Fibroblast of lung (primary cell): ENCODE data around the gene IL15RA. TPM values are rescaled to one million over a fixed set of nuclear protein-coding genes. Genes with fewer than 3 reads are reported as not detected.
A peak's percentile ranks its signal among the peaks of the same experiment; 100 is the strongest.

ENCODE experiments used
- DNase-seq, 2 donors: peaks; one replicate each; pipeline versions ENCODE4 v3.0.0 to v3.0.0-alpha.2; 2010; ENCODE audit warnings: low read depth in 2 of 2
- H2AFZ ChIP-seq: 2 replicates; pipeline ENCODE4 v1.5.1; 2012; ENCODE audit warnings: low read length, control low read depth, inconsistent platforms
- H3K27ac ChIP-seq: 2 replicates; pipeline ENCODE4 v1.5.1; 2011; ENCODE audit warnings: low read length, control low read depth; ENCODE audit not compliant: insufficient read depth
- H3K27me3 ChIP-seq: 2 replicates; pipeline ENCODE4 v1.5.1; 2011; ENCODE audit warnings: mild to moderate bottlenecking, low read length; ENCODE audit not compliant: control insufficient read depth, insufficient read depth
- H3K36me3 ChIP-seq: 2 replicates; pipeline ENCODE4 v1.5.1; 2011; ENCODE audit warnings: low read length; ENCODE audit not compliant: control insufficient read depth, insufficient read depth
- H3K4me1 ChIP-seq: 2 replicates; pipeline ENCODE4 v1.5.1; 2011; ENCODE audit warnings: low read length; ENCODE audit not compliant: control insufficient read depth, insufficient read depth; ENCODE audit errors: extremely low read depth
- H3K4me2 ChIP-seq: 2 replicates; pipeline ENCODE4 v1.5.1; 2011; ENCODE audit warnings: low read length, control low read depth; ENCODE audit not compliant: insufficient read depth; ENCODE audit errors: extremely low read depth
- H3K4me3 ChIP-seq, 4 experiments: fragments of 200-600 bp in 1 of 4; sonication (generic) in 1 of 4; replicated peaks in 1 of 4; 2 replicates each; pipeline ENCODE4 v1.5.1; 2011 to 2016; ENCODE audit warnings: low read length in 4 of 4, low read depth in 3 of 4, mild to moderate bottlenecking in 3 of 4, control low read depth in 2 of 4, inconsistent platforms in 1 of 4, mixed read lengths in 1 of 4; ENCODE audit not compliant: insufficient read depth in 1 of 4; ENCODE audit errors: control extremely low read depth in 1 of 4
- H3K79me2 ChIP-seq: 2 replicates; pipeline ENCODE4 v1.5.1; 2012; ENCODE audit warnings: mild to moderate bottlenecking, low read length, inconsistent platforms; ENCODE audit not compliant: control insufficient read depth, insufficient read depth
- H3K9ac ChIP-seq: 2 replicates; pipeline ENCODE4 v1.5.1; 2011; ENCODE audit warnings: mild to moderate bottlenecking, low read length, control low read depth; ENCODE audit not compliant: insufficient read depth
- H3K9me3 ChIP-seq: 2 replicates; pipeline ENCODE4 v1.5.1; 2012; ENCODE audit warnings: low read depth, low read length; ENCODE audit not compliant: control insufficient read depth, insufficient read depth
- H4K20me1 ChIP-seq: 2 replicates; pipeline ENCODE4 v1.5.1; 2011; ENCODE audit warnings: low read length; ENCODE audit not compliant: control insufficient read depth, insufficient read depth; ENCODE audit errors: extremely low read depth
- EZH2 ChIP-seq: IDR thresholded peaks from 2 replicates; pipeline ENCODE4 v1.5.1; 2012; ENCODE audit warnings: low read length, control low read depth, mild to moderate bottlenecking; ENCODE audit errors: missing control alignments
- polyA minus RNA-seq: library from RNA; depleted of rRNA, polyadenylated mRNA; stranded (reverse); fragments of >200 nt; gene quantifications from 2 replicates; pipeline ENCODE4 v1.2.3, GENCODE V29; 2011; ENCODE audit warnings: low replicate concordance
- polyA plus RNA-seq, 2 donors: library from polyadenylated mRNA; depleted of rRNA in 1 of 2; stranded (reverse) in 1 of 2; unstranded in 1 of 2; fragments of >200 nt; gene quantifications; 2 replicates each; pipeline ENCODE4 v1.2.1, GENCODE V29; 2011 to 2012; ENCODE audit warnings: missing spikeins in 1 of 2
- total RNA-seq: library from RNA; depleted of rRNA; stranded (reverse); fragments of >200 nt; gene quantifications from 2 replicates; pipeline ENCODE4 v1.2.1, GENCODE V29; 2014
- TF ChIP-seq, protein P1 (sequence below), 2 donors: IDR thresholded peaks in 1 of 2; conservative IDR thresholded peaks in 1 of 2; 1 replicate in 1 of 2; 2 replicates in 1 of 2; pipeline ENCODE4 v1.5.1; 2011 to 2012; ENCODE audit warnings: low read length in 2 of 2, control low read depth in 1 of 2, inconsistent platforms in 1 of 2, low read depth in 1 of 2, mild to moderate bottlenecking in 1 of 2

The IL15RA gene, protein sequence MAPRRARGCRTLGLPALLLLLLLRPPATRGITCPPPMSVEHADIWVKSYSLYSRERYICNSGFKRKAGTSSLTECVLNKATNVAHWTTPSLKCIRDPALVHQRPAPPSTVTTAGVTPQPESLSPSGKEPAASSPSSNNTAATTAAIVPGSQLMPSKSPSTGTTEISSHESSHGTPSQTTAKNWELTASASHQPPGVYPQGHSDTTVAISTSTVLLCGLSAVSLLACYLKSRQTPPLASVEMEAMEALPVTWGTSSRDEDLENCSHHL
- total RNA-seq (9.2 and 13.7 TPM in 2 replicates), polyA plus RNA-seq (5.9 and 8.4 TPM in 2 replicates), polyA minus RNA-seq (8.6 and 12.3 TPM in 2 replicates)
- polyA plus RNA-seq (2012): 7.4 and 10.5 TPM in 2 replicates

DNA sequence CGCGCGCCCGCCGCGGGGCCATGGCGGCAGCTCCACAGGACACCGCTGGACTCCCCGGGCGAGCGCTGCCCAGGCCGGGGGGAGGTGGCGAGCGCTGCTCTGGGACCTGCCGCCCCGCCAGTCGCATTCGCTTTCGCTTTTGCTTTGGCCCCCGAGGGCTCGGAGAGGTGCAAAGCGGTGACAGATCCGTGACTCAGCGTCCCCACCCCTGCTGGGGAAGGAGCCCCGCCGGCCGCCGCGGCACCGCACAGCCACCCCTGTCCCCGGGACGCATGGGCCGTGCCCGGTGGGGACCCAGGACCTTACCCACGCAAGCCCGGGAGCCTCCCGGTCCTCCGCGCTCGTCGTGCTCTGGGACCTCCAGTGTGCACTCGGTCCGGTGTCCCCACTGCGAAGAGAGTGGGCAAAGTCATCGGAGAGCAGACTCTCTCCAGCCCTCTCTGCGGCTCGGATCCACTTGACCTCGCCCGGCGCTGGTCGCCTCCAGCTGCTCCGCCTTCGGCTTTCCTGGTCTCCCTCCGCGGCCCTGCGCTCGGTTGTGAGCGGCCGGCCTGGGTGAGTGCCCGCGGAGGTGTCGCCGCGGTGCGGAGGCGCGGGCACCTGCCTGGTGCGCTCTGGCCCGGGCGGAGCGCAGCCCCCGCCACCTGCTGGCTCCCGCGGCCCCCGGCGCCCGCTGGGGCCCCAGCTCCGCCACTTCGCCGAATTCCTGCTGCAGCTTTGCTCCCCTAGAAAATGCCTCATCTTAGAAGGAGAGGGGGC, at the start of gene IL15RA:
Gene IL15RA (minus strand): TSS at position 73 of the 759 bp plus-strand sequence. CDS start 51 bp downstream, at position 22.
- peak within 1 kb of the TSS; percentile 66 for H3K27ac ChIP-seq
- peak; percentile 68 to 73 for DNase-seq
- no peak for TF ChIP-seq EZH2
- TF ChIP-seq, protein P1, sequence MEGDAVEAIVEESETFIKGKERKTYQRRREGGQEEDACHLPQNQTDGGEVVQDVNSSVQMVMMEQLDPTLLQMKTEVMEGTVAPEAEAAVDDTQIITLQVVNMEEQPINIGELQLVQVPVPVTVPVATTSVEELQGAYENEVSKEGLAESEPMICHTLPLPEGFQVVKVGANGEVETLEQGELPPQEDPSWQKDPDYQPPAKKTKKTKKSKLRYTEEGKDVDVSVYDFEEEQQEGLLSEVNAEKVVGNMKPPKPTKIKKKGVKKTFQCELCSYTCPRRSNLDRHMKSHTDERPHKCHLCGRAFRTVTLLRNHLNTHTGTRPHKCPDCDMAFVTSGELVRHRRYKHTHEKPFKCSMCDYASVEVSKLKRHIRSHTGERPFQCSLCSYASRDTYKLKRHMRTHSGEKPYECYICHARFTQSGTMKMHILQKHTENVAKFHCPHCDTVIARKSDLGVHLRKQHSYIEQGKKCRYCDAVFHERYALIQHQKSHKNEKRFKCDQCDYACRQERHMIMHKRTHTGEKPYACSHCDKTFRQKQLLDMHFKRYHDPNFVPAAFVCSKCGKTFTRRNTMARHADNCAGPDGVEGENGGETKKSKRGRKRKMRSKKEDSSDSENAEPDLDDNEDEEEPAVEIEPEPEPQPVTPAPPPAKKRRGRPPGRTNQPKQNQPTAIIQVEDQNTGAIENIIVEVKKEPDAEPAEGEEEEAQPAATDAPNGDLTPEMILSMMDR (conservative IDR thresholded peaks at IDR 0.05 in 1 of 2, IDR thresholded peaks at IDR 0.05 in 1 of 2; ENCODE audit: low read depth in 1 of 2, low read length in 2 of 2): no peak

DNA sequence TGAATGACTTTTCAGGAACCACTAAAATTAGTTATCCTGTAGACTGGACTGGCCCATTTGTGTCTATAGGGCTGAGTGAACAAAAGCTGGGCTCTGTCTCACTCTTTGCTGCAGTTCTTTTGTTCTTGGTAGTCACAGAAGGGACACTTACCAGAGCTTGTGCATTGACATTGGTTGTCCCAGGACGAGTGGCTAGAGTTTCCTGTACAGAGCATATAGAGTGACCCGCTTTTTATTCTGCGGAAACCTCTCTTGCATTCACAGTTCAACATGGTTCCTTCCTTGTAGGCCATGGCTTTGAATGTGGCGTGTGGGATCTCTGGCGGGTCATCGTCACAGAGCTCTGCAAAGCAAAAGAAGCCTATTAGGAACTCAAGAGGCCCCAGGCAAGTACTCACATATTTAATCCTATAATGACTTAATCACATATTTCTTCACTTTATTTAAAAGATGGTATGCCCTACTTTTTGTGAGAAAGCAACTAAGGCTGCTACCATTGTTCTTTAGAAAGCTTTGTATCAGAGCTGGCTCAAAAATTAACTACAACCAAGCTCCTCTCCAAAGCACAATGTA, 48.4 kb upstream of the IL15RA start:
- Histone ChIP-seq H3K4me3 (no peak overlapping the region), H3K4me2 (no peak overlapping the region), H4K20me1 (no peaks in the 10 kb centered on the region), H2AFZ (no peak overlapping the region), H3K79me2 (no peaks in the 10 kb centered on the region), H3K4me1 (no peaks in the 10 kb centered on the region), H3K9me3 (no peaks in the 10 kb centered on the region), H3K9ac (no peak overlapping the region), H3K27ac (no peak overlapping the region), H3K27me3 (no peaks in the 10 kb centered on the region), H3K36me3 (no peaks in the 10 kb centered on the region)
- DNase-seq: no peak
- no peak for TF ChIP-seq EZH2
- TF ChIP-seq, protein P1 (conservative IDR thresholded peaks at IDR 0.05 in 1 of 2, IDR thresholded peaks at IDR 0.05 in 1 of 2; ENCODE audit: low read depth in 1 of 2, low read length in 2 of 2): no peak

More for the DNA sequence above, at the start of gene IL15RA:
- H3K9me3 ChIP-seq: no peaks in the 10 kb centered on the region
- H2AFZ ChIP-seq: peak within 1 kb of the TSS; percentile 92
- peak within 1 kb of the TSS; percentile 68 to 90 (median 89) for H3K4me3 ChIP-seq
- peaks cover 1% of the 10 kb centered on the region for H3K79me2 ChIP-seq
- no peaks in the 10 kb centered on the region for H3K36me3 ChIP-seq
- H3K4me1 ChIP-seq: peaks cover 3% of the 10 kb centered on the region
- H3K27me3 ChIP-seq: no peaks in the 10 kb centered on the region
- peak within 1 kb of the TSS; percentile 62 for H3K9ac ChIP-seq
- peak within 1 kb of the TSS; percentile 97 for H3K4me2 ChIP-seq
- no peaks in the 10 kb centered on the region for H4K20me1 ChIP-seq

DNA sequence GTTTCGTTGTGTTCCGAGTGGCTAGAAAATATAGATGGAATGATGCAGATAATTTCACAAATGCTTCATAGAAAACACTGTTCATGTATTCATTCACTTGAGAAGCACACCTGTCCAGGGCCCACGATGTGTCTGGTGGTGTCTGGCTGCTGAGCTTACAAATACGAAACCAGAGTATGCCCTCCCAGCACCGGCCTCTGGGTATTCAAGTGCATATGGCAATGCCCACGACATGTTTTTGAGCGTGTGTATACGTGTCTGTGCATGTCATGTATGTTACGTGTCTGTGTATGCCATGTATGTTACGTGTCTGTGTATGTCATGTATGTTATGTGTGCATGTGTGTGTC, 47.0 kb upstream of the IL15RA start:
- no peaks in the 10 kb centered on the region for H3K9me3 ChIP-seq
- DNase-seq: no peak
- no peak overlapping the region for H2AFZ ChIP-seq
- H3K27me3 ChIP-seq: no peaks in the 10 kb centered on the region
- no peaks in the 10 kb centered on the region for H3K79me2 ChIP-seq
- no peak overlapping the region for H3K4me3 ChIP-seq
- no peak overlapping the region for H3K4me2 ChIP-seq
- no peaks in the 10 kb centered on the region for H3K36me3 ChIP-seq
- no peaks in the 10 kb centered on the region for H4K20me1 ChIP-seq
- H3K9ac ChIP-seq: no peak overlapping the region
- no peaks in the 10 kb centered on the region for H3K4me1 ChIP-seq
- no peak for TF ChIP-seq EZH2
- TF ChIP-seq, protein P1 (conservative IDR thresholded peaks at IDR 0.05 in 1 of 2, IDR thresholded peaks at IDR 0.05 in 1 of 2; ENCODE audit: low read depth in 1 of 2, low read length in 2 of 2): no peak
- H3K27ac ChIP-seq: no peak overlapping the region
